Erythroblast (primary cell): ENCODE data around the gene NF1.

Experiments
- GATA1 ChIP-seq: IDR thresholded peaks from 2 replicates; pipeline ENCODE4 v1.6.1; 2011; ENCODE audit warnings: low read depth, mild to moderate bottlenecking, control low read depth, low read length, moderate library complexity
- POLR2A ChIP-seq: IDR thresholded peaks from 2 replicates; pipeline ENCODE4 v1.6.1; 2011; ENCODE audit warnings: mild to moderate bottlenecking, low read length

GRCh38 chr17:31167111-31167510 is 72.3 kb downstream of the NF1 start:
- TF ChIP-seq POLR2A: no peak
- no peak for TF ChIP-seq GATA1
